Mucosa of stomach (tissue), 1 donor: Measurements from ENCODE around the gene BRD7.
"Not testable (repeated sequence)": the region's sequence is repeated elsewhere in the genome, so short reads cannot be mapped to it uniquely, and the experiment has no call there.

ENCODE experiments used
- H3K27me3 ChIP-seq: one replicate; pipeline ENCODE4 v1.7.0; 2013; ENCODE audit warnings: mild to moderate bottlenecking, low read length; ENCODE audit not compliant: control insufficient read depth, insufficient read depth
- H3K36me3 ChIP-seq: one replicate; pipeline ENCODE4 v1.7.0; 2013; ENCODE audit warnings: low read length; ENCODE audit not compliant: control insufficient read depth, insufficient read depth
- H3K4me1 ChIP-seq: one replicate; pipeline ENCODE4 v1.7.0; 2013; ENCODE audit warnings: mild to moderate bottlenecking, low read length; ENCODE audit not compliant: control insufficient read depth, insufficient read depth
- H3K4me3 ChIP-seq: one replicate; pipeline ENCODE4 v1.7.0; 2013; ENCODE audit warnings: low read length
- H3K9ac ChIP-seq: one replicate; pipeline ENCODE4 v1.7.0; 2013; ENCODE audit warnings: mild to moderate bottlenecking, low read length, moderate library complexity
- H3K9me3 ChIP-seq: one replicate; pipeline ENCODE4 v1.7.0; 2013; ENCODE audit warnings: mild to moderate bottlenecking, low read length, moderate library complexity; ENCODE audit not compliant: control insufficient read depth
- donor health status: Pancreatic carcinoma.

Gene BRD7

GRCh38 chr16:50365791-50366575 lies 2.8 kb downstream of the BRD7 start:
- no peaks in the 10 kb centered on the region for H3K27me3 ChIP-seq
- no peaks in the 10 kb centered on the region for H3K9me3 ChIP-seq
- peaks cover 4% of the 10 kb centered on the region for H3K36me3 ChIP-seq
- H3K4me3 ChIP-seq: no peak overlapping the region
- H3K4me1 ChIP-seq: peaks cover 8% of the 10 kb centered on the region
- no peak overlapping the region for H3K9ac ChIP-seq

DNA sequence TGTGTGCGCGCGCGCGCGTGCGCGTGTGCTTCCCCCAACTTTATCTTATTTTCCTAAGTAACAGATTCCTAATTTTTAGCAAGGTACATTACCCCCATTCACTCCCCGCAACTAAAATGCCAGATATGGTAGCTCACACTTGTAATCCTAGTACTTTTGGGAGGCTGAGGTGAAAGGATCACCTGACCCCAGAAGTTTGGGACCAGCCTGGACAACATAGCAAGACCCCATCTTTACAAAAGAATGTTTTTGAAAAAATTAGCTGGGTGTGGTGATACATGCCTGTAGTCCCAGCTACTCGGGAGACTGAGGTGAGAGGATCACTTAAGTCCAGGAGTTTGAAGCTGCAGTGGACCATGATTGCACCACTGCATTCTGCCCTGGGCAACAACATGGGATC lies 5.1 kb downstream of the BRD7 start:
- Histone ChIP-seq H3K4me1 (peaks cover 19% of the 10 kb centered on the region), H3K27me3 (no peaks in the 10 kb centered on the region), H3K36me3 (peaks cover 4% of the 10 kb centered on the region), H3K9me3 (no peaks in the 10 kb centered on the region), H3K4me3 (no peak overlapping the region), H3K9ac (no peak overlapping the region)

GRCh38 chr16:50360779-50361178 lies 8.0 kb downstream of the BRD7 start:
- Histone ChIP-seq H3K27me3 (no peaks in the 10 kb centered on the region), H3K4me1 (peaks cover 11% of the 10 kb centered on the region), H3K36me3 (peaks cover 4% of the 10 kb centered on the region), H3K9me3 (no peaks in the 10 kb centered on the region), H3K9ac (no peak overlapping the region), H3K4me3 (no peak overlapping the region)

GRCh38 chr16:50360033-50360778 lies 8.6 kb downstream of the BRD7 start:
- peaks cover 11% of the 10 kb centered on the region for H3K4me1 ChIP-seq
- H3K36me3 ChIP-seq: peaks cover 4% of the 10 kb centered on the region
- H3K27me3 ChIP-seq: no peaks in the 10 kb centered on the region
- no peak overlapping the region for H3K9ac ChIP-seq
- no peaks in the 10 kb centered on the region for H3K9me3 ChIP-seq
- H3K4me3 ChIP-seq: no peak overlapping the region

DNA sequence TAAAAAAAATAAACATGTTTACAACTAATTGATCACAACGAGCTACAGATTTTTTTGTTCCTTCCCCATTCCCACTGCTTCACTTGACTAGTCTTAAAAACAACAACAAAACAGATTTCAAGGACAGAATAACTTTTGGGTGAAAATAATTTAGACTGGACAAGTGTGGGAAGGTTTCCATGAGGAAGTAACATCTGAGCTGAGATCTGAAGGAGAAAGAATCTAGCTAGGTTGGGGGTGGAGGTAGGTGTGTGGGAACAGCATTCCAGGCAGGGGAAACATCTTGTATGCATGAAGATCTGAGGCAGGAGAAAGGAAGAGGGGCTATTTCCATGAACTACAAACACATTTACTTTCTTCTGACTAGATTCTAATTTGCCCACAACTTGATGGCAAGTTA lies 9.2 kb downstream of the BRD7 start:
- no peak overlapping the region for H3K9ac ChIP-seq
- H3K27me3 ChIP-seq: no peaks in the 10 kb centered on the region
- H3K4me1 ChIP-seq: peaks cover 11% of the 10 kb centered on the region
- H3K9me3 ChIP-seq: no peaks in the 10 kb centered on the region
- peaks cover 4% of the 10 kb centered on the region for H3K36me3 ChIP-seq
- no peak overlapping the region for H3K4me3 ChIP-seq

DNA sequence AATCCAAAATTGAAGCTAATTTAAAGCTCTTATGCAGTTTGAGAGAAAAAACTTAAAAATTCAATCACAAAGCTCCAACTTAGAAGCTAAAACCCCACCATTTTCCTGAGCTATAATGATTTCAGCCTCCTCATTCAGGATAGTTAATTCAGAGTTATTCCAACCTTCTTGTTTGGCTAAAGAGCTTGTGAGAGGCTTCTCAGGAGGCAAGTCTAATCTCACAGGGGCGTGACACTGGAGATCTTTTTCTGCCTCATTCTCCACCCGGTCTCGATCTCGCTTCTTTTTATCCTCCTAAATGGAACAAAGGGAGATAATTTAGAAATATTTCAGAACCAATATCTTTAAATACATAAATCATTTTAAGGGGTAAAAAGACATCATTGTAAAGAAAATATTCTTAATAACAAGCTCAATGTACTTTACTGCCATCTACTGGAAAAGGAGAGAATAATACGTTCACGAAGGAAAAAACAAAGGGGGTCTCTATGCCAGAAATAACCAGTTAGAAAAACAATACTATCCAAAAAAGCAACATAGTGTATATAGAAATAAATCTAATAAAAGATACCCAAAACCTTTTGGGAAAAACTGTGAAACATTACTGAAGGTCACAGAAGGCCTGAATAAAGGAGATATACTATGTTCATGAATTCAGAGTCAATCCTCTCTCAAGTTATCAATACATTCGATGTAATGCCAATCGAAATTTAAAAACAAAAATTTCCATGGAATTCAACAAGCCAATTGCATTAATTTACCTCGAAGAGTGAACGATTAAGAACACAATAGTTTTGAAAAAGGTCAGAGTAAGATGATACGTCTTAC lies 13.9 kb downstream of the BRD7 start:
- no peaks in the 10 kb centered on the region for H3K9me3 ChIP-seq
- peaks cover 3% of the 10 kb centered on the region for H3K4me1 ChIP-seq
- peaks cover 8% of the 10 kb centered on the region for H3K36me3 ChIP-seq
- no peaks in the 10 kb centered on the region for H3K27me3 ChIP-seq
- H3K9ac ChIP-seq: no peak overlapping the region
- no peak overlapping the region for H3K4me3 ChIP-seq

- no peaks in the 10 kb centered on the region for H3K27me3 ChIP-seq
- H3K9me3 ChIP-seq: no peaks in the 10 kb centered on the region
- no peaks in the 10 kb centered on the region for H3K4me1 ChIP-seq
- peaks cover 8% of the 10 kb centered on the region for H3K36me3 ChIP-seq
- H3K9ac ChIP-seq: no peak overlapping the region
- H3K4me3 ChIP-seq: no peak overlapping the region
These were observed 14.7 kb downstream of the BRD7 start for GRCh38 chr16:50354082-50354481.

DNA sequence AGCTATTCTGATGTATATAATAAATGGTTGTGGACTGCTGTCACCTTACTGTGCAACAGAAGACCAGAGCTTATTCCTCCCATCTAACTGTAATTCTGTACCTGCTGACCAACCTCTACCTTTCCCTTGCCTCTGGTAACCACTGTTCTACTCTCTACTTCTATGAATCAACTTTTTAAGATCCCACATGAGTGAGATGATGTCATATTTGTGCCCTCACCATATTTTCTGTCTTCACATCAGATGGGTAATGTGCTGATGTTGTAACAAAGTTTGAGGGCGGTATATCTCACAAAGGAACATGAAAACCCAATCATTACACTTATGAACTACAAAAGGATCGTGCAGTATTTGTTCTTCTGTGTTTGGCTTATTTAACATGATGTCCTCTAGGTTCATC lies 16.8 kb downstream of the BRD7 start:
- no peak overlapping the region for H3K4me3 ChIP-seq
- H3K9ac ChIP-seq: no peak overlapping the region
- no peaks in the 10 kb centered on the region for H3K9me3 ChIP-seq
- H3K4me1 ChIP-seq: no peaks in the 10 kb centered on the region
- no peaks in the 10 kb centered on the region for H3K27me3 ChIP-seq
- peaks cover 8% of the 10 kb centered on the region for H3K36me3 ChIP-seq

GRCh38 chr16:50351116-50351515 lies 17.7 kb downstream of the BRD7 start:
- no peaks in the 10 kb centered on the region for H3K9me3 ChIP-seq
- H3K36me3 ChIP-seq: peaks cover 8% of the 10 kb centered on the region
- no peaks in the 10 kb centered on the region for H3K27me3 ChIP-seq
- no peaks in the 10 kb centered on the region for H3K4me1 ChIP-seq
- H3K4me3 ChIP-seq: no peak overlapping the region
- H3K9ac ChIP-seq: no peak overlapping the region

- not testable (repeated sequence) for H3K9ac ChIP-seq, H3K4me1 ChIP-seq, H3K27me3 ChIP-seq, H3K36me3 ChIP-seq, H3K9me3 ChIP-seq, H3K4me3 ChIP-seq
These were observed 23.6 kb downstream of the BRD7 start for GRCh38 chr16:50345210-50345609.

- H3K4me1 ChIP-seq, H3K9me3 ChIP-seq, H3K4me3 ChIP-seq, H3K27me3 ChIP-seq, H3K9ac ChIP-seq, H3K36me3 ChIP-seq: not testable (repeated sequence)
These were observed 25.2 kb downstream of the BRD7 start for GRCh38 chr16:50343566-50343965.

GRCh38 chr16:50340578-50340977 lies 28.2 kb downstream of the BRD7 start:
- Histone ChIP-seq H3K36me3 (no peaks in the 10 kb centered on the region), H3K4me3 (no peak overlapping the region), H3K4me1 (no peaks in the 10 kb centered on the region), H3K9me3 (no peaks in the 10 kb centered on the region), H3K27me3 (no peaks in the 10 kb centered on the region), H3K9ac (no peak overlapping the region)
